Neural progenitor cell (in vitro differentiated cells): Measurements from ENCODE around the gene FN3KRP. TPM values are rescaled to one million over a fixed set of nuclear protein-coding genes. Genes with fewer than 3 reads are reported as not detected.

Experiments used
- DNase-seq: peaks from one replicate; pipeline ENCODE4 v3.0.0-alpha.2; 2016; ENCODE audit warnings: low spot score
- H2AFZ ChIP-seq: fragments of 200-600 bp; sonication (generic); replicated peaks from 2 replicates; pipeline ENCODE4 v1.6.1; 2016; ENCODE audit warnings: antibody characterized with exemption
- H3F3A ChIP-seq: fragments of 200-600 bp; sonication (generic); 2 replicates; pipeline ENCODE4 v1.6.1; 2016; ENCODE audit warnings: antibody characterized with exemption, low read depth
- H3K27ac ChIP-seq: fragments of 200-600 bp; sonication (generic); 2 replicates; pipeline ENCODE4 v1.5.1; 2016; ENCODE audit warnings: mild to moderate bottlenecking
- H3K27me3 ChIP-seq: fragments of 200-600 bp; sonication (generic); 2 replicates; pipeline ENCODE4 v1.6.1; 2016; ENCODE audit warnings: mild to moderate bottlenecking, moderate library complexity
- H3K36me3 ChIP-seq: fragments of 200-600 bp; sonication (generic); 2 replicates; pipeline ENCODE4 v1.5.1; 2016
- H3K4me1 ChIP-seq: fragments of 200-600 bp; sonication (generic); 2 replicates; pipeline ENCODE4 v1.6.1; 2016; ENCODE audit warnings: mixed run types
- H3K4me2 ChIP-seq: fragments of 200-600 bp; sonication (generic); 2 replicates; pipeline ENCODE4 v1.6.1; 2016
- H3K4me3 ChIP-seq: fragments of 200-600 bp; sonication (generic); 2 replicates; pipeline ENCODE4 v1.5.1; 2016
- H3K79me2 ChIP-seq: fragments of 200-600 bp; sonication (generic); 2 replicates; pipeline ENCODE4 v1.6.1; 2016; ENCODE audit warnings: low read depth
- H3K9ac ChIP-seq: fragments of 200-600 bp; sonication (generic); 2 replicates; pipeline ENCODE4 v1.6.1; 2016
- H3K9me3 ChIP-seq: fragments of 200-600 bp; sonication (generic); 2 replicates; pipeline ENCODE4 v1.5.1; 2016; ENCODE audit warnings: low read depth
- H4K20me1 ChIP-seq: fragments of 200-600 bp; sonication (generic); 2 replicates; pipeline ENCODE4 v1.6.1; 2016; ENCODE audit warnings: low read depth
- H3K27ac Mint-ChIP-seq: 3 replicates; pipeline ENCODE4 v1.8.0; 2021; ENCODE audit warnings: mixed read lengths
- H3K27me3 Mint-ChIP-seq: 2 replicates; pipeline ENCODE4 v1.8.0; 2022; ENCODE audit warnings: low read depth, mild to moderate bottlenecking, inconsistent platforms, moderate library complexity, mixed read lengths; ENCODE audit not compliant: insufficient read depth
- H3K36me3 Mint-ChIP-seq: 3 replicates; pipeline ENCODE4 v1.8.0; 2021; ENCODE audit warnings: mixed read lengths
- H3K4me1 Mint-ChIP-seq: 3 replicates; pipeline ENCODE4 v1.8.0; 2021; ENCODE audit warnings: mixed read lengths
- H3K4me3 Mint-ChIP-seq: 3 replicates; pipeline ENCODE4 v1.8.0; 2021; ENCODE audit warnings: mild to moderate bottlenecking, moderate library complexity, mixed read lengths
- H3K9me3 Mint-ChIP-seq: 3 replicates; pipeline ENCODE4 v1.8.0; 2020; ENCODE audit warnings: mixed read lengths
- EZH2 ChIP-seq: fragments of 200-600 bp; sonication (generic); IDR thresholded peaks from 2 replicates; pipeline ENCODE4 v1.6.1; 2017; ENCODE audit warnings: antibody characterized with exemption, mild to moderate bottlenecking, moderate library complexity
- EZH2phosphoT487 ChIP-seq: fragments of 200-600 bp; sonication (generic); IDR thresholded peaks from 2 replicates; pipeline ENCODE4 v1.6.1; 2017; ENCODE audit warnings: antibody characterized with exemption
- total RNA-seq: library from RNA; depleted of rRNA; stranded (reverse); fragments of >200 nt; gene quantifications from 2 replicates; pipeline ENCODE4 v1.2.3, GENCODE V29; 2015; ENCODE audit warnings: low replicate concordance
- TF ChIP-seq, protein P1 (sequence below): fragments of 200-600 bp; sonication (generic); IDR thresholded peaks from 2 replicates; pipeline ENCODE4 v1.5.1; 2017; ENCODE audit warnings: antibody characterized with exemption, mild to moderate bottlenecking

FN3KRP gene
- total RNA-seq, 1 donor from 2014 or later, result 19.2 TPM

GRCh38 chr17:82674656-82675475 lies 41.6 kb upstream of the FN3KRP start:
- Histone ChIP-seq H3K4me2 (no peak overlapping the region), H3K27me3 (no peaks in the 10 kb centered on the region), H3K27ac (no peak overlapping the region), H3K36me3 (no peaks in the 10 kb centered on the region), H3K79me2 (no peaks in the 10 kb centered on the region), H3K4me1 (no peaks in the 10 kb centered on the region), H4K20me1 (no peaks in the 10 kb centered on the region), H3K4me3 (no peak overlapping the region), H2AFZ (no peak overlapping the region), H3K9ac (no peak overlapping the region), H3F3A (no peaks in the 10 kb centered on the region), H3K9me3 (no peaks in the 10 kb centered on the region)
- Mint-ChIP-seq H3K4me3 (no peak overlapping the region), H3K4me1 (peaks cover 2% of the 10 kb centered on the region), H3K27ac (no peak overlapping the region), H3K9me3 (no peaks in the 10 kb centered on the region), H3K36me3 (no peaks in the 10 kb centered on the region), H3K27me3 (no peaks in the 10 kb centered on the region)
- DNase-seq, result no peak
- no peak for TF ChIP-seq EZH2phosphoT487
- TF ChIP-seq, protein P1, sequence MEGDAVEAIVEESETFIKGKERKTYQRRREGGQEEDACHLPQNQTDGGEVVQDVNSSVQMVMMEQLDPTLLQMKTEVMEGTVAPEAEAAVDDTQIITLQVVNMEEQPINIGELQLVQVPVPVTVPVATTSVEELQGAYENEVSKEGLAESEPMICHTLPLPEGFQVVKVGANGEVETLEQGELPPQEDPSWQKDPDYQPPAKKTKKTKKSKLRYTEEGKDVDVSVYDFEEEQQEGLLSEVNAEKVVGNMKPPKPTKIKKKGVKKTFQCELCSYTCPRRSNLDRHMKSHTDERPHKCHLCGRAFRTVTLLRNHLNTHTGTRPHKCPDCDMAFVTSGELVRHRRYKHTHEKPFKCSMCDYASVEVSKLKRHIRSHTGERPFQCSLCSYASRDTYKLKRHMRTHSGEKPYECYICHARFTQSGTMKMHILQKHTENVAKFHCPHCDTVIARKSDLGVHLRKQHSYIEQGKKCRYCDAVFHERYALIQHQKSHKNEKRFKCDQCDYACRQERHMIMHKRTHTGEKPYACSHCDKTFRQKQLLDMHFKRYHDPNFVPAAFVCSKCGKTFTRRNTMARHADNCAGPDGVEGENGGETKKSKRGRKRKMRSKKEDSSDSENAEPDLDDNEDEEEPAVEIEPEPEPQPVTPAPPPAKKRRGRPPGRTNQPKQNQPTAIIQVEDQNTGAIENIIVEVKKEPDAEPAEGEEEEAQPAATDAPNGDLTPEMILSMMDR, result no peak
- TF ChIP-seq EZH2, result no peak

- Histone ChIP-seq H3F3A (no peaks in the 10 kb centered on the region), H3K79me2 (no peaks in the 10 kb centered on the region), H2AFZ (no peak overlapping the region), H3K9me3 (no peaks in the 10 kb centered on the region), H3K27me3 (no peaks in the 10 kb centered on the region), H3K36me3 (no peaks in the 10 kb centered on the region), H4K20me1 (no peaks in the 10 kb centered on the region), H3K9ac (no peak overlapping the region), H3K4me3 (no peak overlapping the region), H3K4me1 (no peaks in the 10 kb centered on the region), H3K4me2 (no peak overlapping the region), H3K27ac (no peak overlapping the region)
- no peak for DNase-seq
- TF ChIP-seq, protein P1, result no peak
- TF ChIP-seq EZH2phosphoT487, result no peak
- TF ChIP-seq EZH2, result no peak
- Mint-ChIP-seq H3K4me3 (no peak overlapping the region), H3K27ac (no peak overlapping the region), H3K4me1 (peaks cover 2% of the 10 kb centered on the region), H3K9me3 (no peaks in the 10 kb centered on the region), H3K27me3 (no peaks in the 10 kb centered on the region), H3K36me3 (no peaks in the 10 kb centered on the region)
These were observed 40.8 kb upstream of the FN3KRP start for GRCh38 chr17:82675476-82676245.

- Mint-ChIP-seq H3K27me3 (no peaks in the 10 kb centered on the region), H3K4me1 (peaks cover 2% of the 10 kb centered on the region), H3K27ac (no peak overlapping the region), H3K9me3 (peaks cover 8% of the 10 kb centered on the region), H3K4me3 (no peak overlapping the region), H3K36me3 (no peaks in the 10 kb centered on the region)
- H3K36me3 ChIP-seq, result no peaks in the 10 kb centered on the region
- H3K27me3 ChIP-seq, result no peaks in the 10 kb centered on the region
- no peaks in the 10 kb centered on the region for H3K79me2 ChIP-seq
- H3K4me1 ChIP-seq, result no peaks in the 10 kb centered on the region
- H3F3A ChIP-seq, result no peaks in the 10 kb centered on the region
- no peak overlapping the region for H3K4me2 ChIP-seq
- H3K9ac ChIP-seq, result no peak overlapping the region
- H3K27ac ChIP-seq, result no peak overlapping the region
- no peak for DNase-seq
- TF ChIP-seq EZH2 (no peak), EZH2phosphoT487 (no peak)
- TF ChIP-seq, protein P1, result no peak
- no peaks in the 10 kb centered on the region for H3K9me3 ChIP-seq
- H2AFZ ChIP-seq, result no peak overlapping the region
- no peaks in the 10 kb centered on the region for H4K20me1 ChIP-seq
- H3K4me3 ChIP-seq, result no peak overlapping the region
These were observed 39.1 kb upstream of the FN3KRP start for GRCh38 chr17:82677353-82677925.
